HG03025 (cell line): Measurements from ENCODE around the gene KCND2.
"Not testable (repeated sequence)": the region's sequence is repeated elsewhere in the genome, so short reads cannot be mapped to it uniquely, and the experiment has no call there.

Experiments
- ATAC-seq: cut with Tn5 transposase; IDR thresholded peaks from one replicate; pipeline ENCODE4 v1.9.1; 2021; ENCODE audit warnings: mild to moderate bottlenecking, moderate library complexity; ENCODE audit not compliant: unreplicated experiment, low FRiP score

Gene KCND2

DNA sequence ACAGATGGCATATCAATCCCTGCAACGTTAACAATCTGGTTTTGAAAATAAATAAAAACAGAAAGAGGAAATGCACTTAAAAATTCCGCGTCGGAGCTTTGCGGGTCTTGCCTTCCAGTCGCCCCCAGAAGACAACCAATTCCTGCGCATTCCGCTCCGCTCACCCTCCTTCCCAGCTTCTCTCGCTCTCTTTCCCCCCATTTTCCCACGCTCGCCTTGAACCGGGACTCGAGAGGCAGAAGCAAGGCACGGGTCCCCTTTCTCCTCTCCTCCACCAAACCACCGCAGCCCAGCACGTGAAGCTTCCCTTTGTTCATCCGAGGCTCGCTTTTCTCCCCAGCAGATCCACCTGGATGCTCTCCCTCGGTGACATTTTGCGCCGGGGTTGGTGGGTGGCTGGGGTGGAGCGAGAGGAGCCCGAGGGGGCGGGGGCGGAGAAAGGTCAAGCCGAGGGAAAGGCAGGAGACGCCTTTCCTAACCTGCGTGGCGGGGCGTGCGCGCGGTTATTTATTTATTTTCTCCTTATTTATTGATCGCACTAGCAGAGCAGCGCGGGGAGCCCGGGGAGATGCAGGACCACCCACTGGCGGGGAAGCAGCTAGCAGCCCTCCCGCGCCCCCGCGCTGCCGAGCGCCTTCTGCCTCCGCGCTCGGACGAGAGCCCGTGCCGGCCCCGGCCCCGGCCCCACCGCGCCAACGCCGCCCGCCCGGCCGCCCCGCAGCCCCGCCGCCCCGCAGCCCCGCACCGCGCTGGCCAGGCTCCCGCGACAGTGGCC is at the start of gene KCND2:
Gene KCND2 (plus strand): TSS at position 475 of the 775 bp plus-strand sequence.
- no peak for ATAC-seq

DNA sequence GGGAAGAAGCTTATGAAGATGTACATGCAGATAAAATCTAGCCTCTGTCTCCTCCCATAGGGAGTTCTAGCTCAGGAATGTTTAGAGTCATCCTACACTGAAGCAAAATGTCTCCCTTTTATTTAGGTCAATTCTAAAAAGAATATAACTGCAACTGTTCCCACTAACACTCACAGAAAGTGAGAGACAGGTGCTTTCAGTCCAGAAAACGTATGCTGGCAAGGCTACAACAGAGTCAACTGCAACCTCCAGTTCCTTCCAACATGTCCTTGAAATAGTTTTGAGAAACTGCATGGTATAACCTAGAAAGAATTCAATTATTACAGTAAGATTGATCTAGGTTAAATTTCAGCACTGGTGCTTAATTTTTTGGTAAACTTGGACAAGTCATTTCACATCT is 46.8 kb upstream of the KCND2 start:
- ATAC-seq: no peak

DNA sequence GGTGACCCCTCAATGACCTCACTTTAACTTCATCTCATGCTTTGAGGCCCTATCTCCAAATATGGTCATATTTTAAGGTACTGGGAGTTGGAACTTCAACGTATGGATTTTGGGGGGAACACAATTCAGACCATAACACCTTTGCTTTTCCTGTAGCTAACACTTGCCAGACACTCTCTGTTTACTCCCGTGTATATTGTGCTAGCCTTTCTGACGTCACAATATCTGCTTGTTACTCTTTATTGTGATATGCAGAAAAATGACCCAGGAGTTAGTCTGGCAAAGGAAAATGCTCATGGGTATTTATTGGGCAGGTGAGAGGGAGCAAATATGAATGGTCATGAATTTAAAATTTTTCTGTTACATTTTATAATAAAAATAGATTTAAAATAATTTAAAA is 45.7 kb upstream of the KCND2 start:
- ATAC-seq: no peak

DNA sequence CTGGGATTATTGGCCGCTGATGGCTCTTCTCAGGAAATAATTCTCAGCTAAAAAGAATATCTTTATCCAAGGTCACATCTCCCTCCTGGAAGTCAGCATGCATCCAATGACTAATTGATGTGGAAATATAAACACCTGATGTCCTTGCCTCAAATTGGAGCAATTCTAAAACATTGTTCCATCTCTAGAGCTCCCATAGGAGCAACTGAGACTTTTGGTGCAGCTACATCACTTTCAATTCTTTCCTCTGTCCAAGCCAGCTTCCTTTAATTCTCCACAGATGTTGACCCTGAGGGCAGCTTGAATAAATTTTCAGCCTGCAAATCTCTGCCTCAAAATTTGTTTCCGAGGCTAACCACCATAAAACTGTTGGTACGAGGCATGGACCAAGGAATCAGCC is 43.9 kb upstream of the KCND2 start:
- ATAC-seq: no peak

DNA sequence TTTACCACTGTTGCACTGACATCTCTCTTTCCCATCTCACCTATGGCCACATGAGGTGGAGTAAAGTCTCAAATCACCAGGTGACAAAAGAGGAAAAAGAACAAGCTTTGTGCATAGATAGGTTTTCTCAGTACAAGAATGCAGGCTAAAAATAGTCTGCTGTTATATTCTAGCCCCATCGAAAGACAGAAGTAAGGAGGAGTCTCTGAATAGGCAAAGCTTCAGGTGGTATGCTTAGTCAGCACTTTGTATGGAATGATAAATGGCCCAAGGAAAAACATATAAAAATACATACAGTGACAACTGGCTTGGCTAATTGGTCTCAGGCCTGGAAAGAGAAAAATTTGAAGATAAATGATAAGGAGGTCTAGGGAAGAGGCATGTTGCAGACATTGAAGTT is 39.6 kb upstream of the KCND2 start:
- peak; percentile 77 for ATAC-seq

DNA sequence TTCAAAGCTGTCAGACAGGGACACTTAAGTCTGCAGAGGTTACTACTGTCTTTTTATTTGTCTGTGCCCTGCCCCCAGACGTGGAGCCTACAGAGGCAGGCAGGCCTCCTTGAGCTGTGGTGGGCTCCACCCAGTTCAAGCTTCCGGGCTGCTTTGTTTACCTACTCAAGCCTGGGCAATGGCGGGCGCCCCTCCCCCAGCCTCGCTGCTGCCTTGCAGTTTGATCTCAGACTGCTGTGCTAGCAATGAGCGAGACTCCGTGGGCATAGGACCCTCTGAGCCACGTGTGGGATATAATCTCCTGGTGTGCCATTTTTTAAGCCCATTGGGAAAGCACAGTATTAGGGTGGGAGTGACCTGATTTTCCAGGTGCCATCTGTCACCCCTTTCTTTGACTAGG is 32.6 kb upstream of the KCND2 start:
- ATAC-seq: not testable (repeated sequence)

DNA sequence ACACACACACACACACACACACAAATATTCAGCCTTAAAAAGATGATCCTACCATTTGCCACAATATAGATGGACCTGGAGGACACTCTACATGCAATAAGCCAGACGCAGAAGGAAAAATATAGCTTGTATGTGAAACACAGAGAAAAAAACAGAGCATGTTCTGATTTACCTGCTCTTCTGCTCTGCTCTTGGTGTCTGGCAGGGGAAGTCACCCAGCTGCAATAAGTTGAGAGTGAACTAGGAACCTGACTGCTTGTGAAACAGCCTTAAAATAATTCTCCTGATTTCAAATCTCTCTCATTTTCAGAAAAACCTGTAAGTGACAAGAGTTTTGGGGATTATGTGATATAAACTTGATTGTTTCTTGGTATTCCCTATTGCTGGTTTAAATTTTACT is 31.0 kb upstream of the KCND2 start:
- ATAC-seq: no peak

DNA sequence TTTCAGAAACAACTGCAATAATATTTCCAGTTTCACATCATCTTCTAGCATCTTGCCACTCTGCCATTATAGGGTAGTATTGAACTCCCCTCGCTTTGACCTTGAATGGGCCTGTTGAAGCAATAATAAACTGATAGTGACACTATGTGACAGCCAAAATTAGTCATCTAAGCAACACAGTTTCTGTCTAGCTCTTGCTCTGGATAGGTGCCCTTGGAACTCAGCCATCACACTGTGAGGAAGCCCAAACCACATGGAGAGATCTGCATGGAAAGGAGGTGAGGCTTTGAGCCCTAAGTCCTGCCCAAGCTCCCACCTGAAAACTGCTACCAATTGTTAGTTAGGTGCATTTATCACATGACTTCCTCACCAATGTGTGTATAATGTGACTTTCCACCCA is 18.1 kb upstream of the KCND2 start:
- ATAC-seq: no peak

DNA sequence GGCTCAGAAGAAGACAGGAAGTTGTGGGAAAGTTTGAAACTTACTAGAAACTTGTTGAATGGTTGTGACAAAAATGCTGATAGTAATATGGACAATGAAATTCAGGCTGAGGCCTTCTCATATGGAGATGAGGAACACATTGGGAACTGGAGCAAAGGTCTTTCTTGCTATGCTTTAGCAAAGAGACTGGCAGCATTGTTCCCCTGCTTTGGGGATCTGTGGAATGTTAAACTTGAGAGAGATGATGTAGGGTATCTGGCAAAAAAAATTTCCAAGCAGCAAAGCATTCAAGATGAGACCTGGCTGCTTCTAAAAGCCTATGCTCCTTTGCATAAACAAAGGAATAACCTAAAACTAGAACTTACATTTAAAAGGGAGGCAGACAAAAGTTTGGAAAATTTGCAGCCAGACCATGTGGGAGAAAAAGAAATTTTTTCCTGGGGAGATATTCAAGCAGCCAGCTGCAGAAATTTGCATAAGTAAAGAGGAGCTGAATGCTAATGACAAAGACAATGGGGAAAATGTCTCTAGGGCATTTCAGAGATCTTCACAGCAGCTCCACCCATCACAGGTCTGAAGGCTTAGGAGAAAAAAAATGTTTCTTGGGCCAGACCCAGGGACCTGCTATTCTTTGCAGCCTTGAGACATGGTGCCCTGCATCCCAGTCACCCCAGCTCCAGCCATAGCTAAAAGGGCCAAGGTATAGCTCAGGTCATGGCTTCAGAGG is 16.5 kb upstream of the KCND2 start:
- no peak for ATAC-seq

DNA sequence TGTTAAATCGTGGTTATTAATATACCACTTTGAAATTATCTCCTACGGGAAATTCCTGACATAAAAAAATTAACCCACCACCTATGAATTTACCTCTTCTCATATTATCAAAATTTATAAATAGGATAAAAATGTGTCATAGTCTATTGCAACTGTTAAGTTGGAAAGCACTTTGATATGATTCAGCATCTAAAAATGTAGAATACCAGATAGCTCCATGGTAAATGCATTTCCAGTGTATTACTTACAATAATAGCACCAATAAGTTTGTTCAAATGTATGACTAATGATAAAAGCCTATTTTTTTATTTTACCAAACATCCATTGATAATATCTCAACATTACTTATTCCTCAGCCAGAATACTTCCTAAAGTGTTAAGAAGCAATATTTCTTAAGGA is 13.6 kb upstream of the KCND2 start:
- ATAC-seq: no peak

DNA sequence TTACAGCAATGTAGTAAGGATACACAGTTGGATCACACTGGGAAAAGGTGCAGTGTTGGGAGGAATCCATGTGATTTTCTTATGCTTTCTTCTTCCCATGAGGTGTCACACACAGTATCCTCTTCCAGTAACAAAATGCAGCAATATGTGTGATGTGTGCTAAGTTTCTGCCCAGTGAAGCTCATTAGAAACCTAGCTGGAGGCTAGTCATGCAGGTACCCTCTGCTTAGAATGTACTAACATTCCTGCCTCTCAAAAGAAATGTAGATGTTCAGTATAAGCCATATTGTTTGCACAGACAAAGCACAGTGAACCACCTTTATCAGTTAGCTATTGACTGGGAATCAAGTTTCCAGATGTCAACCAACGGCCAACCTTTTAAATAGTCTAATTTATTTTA is 12.9 kb upstream of the KCND2 start:
- ATAC-seq: no peak

DNA sequence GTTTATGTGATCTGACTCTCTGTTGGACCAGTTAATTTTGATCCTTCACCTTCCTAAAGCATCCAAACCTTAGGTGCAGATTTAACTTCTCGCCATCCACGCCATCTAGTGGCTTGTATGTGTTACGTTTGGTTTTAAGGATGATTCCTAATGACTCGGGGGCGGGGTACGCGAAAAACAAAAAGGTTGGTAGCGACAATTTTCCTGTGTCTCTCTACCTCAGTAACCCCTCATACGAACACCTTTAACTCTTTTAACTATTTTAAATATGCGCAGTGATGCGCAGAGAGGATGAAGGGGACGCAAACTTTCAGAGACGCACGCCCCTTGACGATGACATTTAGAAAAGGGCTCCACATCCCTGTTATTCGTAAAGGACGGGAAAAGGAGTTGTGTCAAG is 714 bp upstream of the KCND2 start:
- peak; percentile 52 for ATAC-seq

DNA sequence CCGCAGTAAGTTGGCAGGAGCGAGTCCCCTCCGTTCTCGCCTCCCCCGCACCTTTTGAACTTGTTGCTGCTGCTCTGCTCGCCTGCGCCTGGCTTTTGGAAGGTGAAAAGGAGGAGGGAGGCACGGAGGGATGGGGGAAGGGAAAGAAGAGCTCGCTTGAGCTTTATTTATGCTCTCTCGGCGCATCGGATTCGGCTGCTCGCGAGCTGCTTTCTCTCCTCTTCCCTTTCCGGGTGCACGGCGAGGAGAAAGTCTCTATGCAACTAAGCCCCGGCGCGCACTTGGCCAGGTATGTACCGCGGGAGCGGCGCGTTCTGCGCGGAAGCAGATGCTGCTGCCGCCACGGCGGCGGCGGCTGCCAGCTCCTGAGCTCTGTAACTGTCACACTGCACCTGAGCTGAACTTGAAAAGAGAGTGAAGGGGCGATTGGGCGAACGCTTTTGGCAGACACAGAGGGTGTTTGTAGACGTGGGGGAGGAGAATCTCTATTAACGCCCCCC is 551 bp downstream of the KCND2 start:
- no peak for ATAC-seq

DNA sequence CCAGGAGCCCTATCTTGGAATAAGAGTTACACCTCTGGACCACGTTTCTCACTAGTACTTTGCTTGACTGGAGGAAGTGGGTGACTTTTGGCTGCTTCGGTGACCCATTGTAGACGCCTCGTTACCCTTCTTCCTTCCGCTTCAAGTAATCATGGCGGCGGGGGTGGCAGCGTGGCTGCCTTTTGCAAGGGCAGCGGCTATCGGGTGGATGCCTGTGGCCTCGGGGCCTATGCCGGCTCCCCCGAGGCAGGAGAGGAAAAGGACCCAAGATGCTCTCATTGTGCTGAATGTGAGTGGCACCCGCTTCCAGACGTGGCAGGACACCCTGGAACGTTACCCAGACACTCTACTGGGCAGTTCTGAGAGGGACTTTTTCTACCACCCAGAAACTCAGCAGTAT is 1.5 kb downstream of the KCND2 start:
- ATAC-seq: no peak

DNA sequence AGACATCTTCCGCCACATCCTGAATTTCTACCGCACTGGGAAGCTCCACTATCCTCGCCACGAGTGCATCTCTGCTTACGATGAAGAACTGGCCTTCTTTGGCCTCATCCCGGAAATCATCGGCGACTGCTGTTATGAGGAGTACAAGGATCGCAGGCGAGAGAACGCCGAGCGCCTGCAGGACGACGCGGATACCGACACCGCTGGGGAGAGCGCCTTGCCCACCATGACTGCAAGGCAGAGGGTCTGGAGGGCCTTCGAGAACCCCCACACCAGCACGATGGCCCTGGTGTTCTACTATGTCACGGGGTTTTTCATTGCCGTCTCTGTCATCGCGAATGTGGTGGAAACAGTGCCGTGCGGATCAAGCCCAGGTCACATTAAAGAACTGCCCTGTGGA is 1.9 kb downstream of the KCND2 start:
- no peak for ATAC-seq

DNA sequence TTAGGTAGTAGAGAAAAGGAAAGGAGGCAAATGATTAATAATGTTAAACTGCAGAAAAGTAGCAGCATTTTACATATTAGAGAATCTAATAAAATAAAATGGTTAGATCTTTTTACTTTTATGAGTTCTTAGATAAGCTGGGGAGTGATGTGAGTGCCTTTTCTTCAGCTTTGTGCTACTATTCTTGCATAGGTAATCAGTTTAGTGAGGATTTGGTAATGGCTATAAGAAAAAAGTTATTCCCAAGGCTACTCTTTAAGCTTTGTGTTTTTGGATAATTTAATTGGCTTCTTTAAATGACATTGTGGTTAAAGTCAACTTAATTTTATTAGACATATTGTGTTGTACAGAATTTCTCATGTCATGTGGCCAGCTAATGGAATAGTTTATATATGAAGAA is 3.7 kb downstream of the KCND2 start:
- no peak for ATAC-seq

DNA sequence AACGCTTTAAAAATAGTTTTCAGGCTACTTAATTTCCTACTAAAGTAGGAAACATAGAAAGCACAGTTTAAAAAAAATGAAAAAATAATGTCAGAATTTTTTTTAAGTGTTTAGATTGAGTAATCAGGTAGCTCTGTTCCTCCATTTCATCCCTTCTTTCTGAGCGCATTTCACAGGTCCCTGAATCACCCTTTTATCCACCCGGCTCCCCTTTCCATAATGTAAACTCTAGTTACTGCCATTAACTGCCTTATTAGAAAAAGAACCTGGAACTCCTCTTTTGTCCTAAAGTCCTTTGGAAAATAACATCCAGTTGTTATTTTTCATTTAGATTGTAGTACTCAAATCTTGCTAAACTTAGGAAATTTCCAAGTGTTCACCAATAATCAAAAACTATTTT is 5.8 kb downstream of the KCND2 start:
- ATAC-seq: no peak

DNA sequence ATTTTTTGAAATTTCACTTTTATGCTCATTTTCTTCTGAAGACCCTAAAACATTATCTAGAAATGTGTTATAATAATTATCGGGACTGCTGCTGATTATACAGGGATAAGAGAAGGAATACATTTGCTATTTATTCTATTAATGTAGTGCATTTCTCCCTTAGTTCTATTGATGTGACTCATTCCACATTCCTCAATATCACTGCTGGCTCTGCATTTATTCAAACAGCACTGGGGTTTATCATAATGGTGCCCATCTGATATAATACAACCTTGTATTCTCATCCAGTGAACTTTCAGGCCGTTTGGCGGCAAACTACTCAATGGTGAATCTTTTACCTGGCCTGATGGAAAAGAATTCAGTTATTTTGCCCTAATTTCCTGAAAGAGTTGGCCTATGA is 7.8 kb downstream of the KCND2 start:
- ATAC-seq: no peak

DNA sequence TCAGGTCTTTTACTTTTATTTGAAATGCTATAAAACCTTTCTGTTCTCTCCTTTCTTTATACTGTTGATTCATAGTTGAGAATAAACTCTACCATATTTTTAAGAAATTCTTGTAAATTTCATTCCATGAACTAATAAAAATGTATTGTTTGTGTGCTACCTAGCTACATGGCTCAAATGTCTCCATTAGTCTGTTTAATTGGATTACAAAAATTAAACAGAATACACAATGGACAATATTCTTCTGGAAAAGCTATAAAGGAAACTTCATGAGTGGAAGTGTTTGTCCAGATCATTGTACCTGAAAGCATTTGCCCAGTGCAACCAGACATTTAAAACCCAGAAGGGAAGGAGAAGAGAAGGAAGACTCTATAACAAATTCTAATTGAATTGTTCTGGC is 20.1 kb downstream of the KCND2 start:
- no peak for ATAC-seq

DNA sequence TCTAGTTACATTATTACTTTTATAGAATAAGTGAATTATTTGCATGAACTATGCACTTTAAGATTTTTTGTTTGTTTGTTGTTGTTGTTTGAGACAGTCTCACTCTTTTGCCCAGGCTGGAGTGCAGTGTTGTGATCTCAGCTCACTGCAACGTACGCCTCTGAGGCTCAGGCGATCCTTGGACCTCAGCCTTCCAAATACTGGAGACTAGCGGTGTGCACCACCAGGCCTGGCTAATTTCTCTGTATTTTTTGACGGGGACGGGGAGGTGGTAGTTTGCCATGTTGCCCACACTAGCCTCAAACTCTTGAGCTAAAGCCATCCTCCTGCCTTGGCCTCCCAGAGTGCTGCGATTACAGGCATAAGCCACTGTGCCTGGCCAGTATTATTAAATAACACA is 29.2 kb downstream of the KCND2 start:
- ATAC-seq: no peak

DNA sequence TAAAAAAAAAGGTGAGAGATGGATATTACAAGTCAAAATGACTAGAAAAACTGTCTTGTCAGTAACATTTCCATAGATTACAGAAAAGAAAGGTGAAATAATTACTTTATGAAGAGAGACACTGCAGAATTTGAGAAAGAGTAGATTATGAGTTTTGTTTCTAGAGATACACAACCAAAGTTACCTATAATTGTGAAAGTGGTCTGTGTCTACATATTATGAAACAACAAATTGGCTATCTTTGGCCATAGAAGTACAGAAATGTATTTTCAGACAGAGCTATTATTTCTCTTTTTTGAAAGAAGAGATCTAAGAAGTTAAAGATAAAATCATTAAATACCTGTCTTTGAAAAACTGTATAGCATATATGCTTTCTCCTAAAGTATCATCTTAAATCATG is 30.1 kb downstream of the KCND2 start:
- ATAC-seq: peak; percentile 52

DNA sequence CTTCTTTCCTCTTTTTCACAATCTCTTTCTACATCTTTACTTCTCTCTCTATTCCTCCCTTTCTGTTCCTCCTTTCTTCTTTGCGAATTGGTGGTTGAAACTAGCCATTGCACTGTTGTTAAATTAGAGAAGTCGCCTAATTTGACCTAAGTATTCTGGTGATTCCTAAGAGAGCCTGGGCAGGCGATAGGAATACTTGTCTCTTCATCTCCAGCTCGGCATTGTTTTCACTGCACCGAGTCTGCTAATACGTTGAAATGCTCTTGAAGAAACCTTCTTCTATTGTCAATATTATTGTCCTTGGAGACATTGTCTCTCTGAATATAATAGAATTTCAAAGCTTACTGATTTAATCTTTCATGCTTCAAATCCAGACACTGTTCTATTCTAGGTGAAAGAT is 31.7 kb downstream of the KCND2 start:
- ATAC-seq: no peak
